ENCODE measurements around the gene COPE.

DNA sequence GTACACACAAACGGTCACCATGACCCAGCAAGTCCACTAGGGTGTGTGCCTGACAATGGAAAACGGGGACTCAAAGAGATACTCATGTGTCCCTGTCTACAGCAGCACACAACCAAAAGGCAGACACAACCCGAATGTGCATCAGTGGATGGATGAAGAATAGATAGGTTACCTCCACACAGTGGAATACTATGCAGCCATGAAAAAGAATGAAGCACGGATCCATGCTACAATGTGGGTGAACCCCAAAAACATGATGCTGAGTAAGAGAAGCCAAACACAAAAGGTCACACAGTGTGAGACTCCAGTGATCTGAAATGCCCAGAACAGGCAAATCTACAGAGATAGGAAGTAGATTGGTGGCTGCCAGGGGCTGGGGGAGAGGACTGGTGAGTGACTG lies 32.2 kb downstream of the COPE start:
- TF ChIP-seq POLR2A (IDR thresholded peaks at IDR 0.05) (no peak), POLR2AphosphoS5 (IDR thresholded peaks at IDR 0.05) (no peak)
- TF ChIP-seq, protein P1, sequence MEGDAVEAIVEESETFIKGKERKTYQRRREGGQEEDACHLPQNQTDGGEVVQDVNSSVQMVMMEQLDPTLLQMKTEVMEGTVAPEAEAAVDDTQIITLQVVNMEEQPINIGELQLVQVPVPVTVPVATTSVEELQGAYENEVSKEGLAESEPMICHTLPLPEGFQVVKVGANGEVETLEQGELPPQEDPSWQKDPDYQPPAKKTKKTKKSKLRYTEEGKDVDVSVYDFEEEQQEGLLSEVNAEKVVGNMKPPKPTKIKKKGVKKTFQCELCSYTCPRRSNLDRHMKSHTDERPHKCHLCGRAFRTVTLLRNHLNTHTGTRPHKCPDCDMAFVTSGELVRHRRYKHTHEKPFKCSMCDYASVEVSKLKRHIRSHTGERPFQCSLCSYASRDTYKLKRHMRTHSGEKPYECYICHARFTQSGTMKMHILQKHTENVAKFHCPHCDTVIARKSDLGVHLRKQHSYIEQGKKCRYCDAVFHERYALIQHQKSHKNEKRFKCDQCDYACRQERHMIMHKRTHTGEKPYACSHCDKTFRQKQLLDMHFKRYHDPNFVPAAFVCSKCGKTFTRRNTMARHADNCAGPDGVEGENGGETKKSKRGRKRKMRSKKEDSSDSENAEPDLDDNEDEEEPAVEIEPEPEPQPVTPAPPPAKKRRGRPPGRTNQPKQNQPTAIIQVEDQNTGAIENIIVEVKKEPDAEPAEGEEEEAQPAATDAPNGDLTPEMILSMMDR (IDR thresholded peaks at IDR 0.05) = no peak
